Smooth muscle cell of the brain vasculature (primary cell): ENCODE measurements around the gene KIAA0930.
"Not testable (repeated sequence)": the region's sequence is repeated elsewhere in the genome, so short reads cannot be mapped to it uniquely, and the experiment has no call there.

Experiments used
- DNase-seq: peaks from one replicate; pipeline ENCODE4 v3.0.0-alpha.2; 2012; ENCODE audit warnings: low read depth, low spot score

The KIAA0930 gene

GRCh38 chr22:45240810-45241631 lies at the start of gene KIAA0930:
Gene KIAA0930, minus strand, starts transcription at chr22:45240894. Its CDS starts 191 bp downstream, at chr22:45240703.
- no peak for DNase-seq

DNA sequence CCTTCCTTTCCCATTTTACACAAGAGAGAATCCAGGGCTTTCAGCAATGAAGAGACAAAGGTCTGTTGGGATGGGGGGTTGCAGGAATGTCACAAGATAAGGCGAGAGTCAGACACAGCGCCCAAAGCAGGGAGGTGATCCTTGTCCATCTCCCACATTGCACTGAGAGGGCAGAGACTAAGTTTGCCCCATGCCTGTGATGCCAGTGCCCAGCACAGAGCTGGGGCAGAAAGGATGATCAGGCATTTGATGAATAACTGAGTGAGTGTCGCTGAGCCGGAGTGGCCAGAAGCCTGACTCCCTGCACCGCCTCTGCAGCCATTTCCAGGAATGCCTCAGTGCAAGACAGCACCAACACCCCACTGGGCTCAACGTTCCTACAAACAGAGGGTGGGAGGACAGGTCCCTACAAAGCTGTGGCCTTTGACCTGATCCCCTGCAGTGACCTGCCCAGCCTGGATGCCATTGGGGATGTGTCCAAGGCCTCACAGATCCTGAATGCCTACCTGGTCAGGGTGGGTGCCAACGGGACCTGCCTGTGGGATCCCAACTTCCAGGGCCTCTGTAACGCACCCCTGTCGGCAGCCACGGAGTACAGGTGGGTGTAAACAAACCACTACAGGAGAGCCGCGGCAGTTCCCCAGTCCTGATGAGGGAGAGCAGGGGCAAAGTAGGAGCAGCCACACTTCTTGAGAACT lies 46.3 kb upstream of the KIAA0930 start:
- DNase-seq = no peak

- DNase-seq = no peak
These were observed 44.8 kb upstream of the KIAA0930 start for GRCh38 chr22:45285263-45286058.

DNA sequence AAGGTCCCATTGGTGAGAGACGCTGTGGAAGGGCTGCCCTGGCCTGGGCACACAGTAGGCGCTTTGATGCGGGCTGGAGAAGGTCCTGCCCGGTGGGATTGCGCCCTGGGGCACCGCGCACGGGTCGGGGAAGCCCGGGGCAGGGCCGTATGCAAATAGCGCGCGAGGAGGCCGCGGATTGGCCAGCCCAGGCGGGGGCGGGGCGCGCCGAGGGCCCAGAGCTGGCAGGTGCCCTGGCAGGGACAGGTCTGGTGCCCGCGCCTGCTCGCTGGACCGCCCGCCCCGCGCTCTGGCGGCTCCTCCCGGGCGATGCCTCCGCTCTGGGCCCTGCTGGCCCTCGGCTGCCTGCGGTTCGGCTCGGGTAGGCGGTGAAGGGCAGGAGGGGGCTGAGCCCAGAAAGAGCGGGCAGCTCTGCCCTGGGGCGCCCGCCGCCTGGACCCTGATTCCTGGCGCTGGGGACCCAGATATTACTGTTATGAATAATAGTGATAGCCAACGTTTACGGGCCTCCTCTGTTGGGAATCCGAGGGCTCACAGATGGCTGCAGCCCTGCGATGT lies 44.1 kb upstream of the KIAA0930 start, which contains the start of gene UPK3A:
Gene UPK3A (plus strand): TSS at position 245 of the 558 bp plus-strand sequence. CDS start 65 bp downstream, at position 310.
- no peak for DNase-seq

DNA sequence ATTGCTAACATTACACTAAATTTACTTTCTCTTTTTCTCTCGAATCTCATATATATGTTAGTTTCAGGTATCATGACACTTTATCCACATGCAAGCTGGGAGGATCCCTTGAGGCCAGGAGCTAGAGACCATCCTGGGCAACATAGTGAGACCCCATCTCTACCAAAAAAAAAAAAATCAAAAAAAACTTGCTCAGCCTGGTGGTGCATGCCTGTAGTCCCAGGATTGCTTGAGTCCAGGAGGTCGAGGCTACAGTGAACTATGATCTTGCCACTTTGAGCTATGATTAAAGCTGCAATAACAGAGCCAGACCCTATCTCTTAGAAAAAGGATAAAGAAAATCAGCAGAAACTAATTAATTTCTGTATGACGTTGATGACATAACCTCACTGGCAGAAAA lies 40.3 kb upstream of the KIAA0930 start:
- DNase-seq = no peak

DNA sequence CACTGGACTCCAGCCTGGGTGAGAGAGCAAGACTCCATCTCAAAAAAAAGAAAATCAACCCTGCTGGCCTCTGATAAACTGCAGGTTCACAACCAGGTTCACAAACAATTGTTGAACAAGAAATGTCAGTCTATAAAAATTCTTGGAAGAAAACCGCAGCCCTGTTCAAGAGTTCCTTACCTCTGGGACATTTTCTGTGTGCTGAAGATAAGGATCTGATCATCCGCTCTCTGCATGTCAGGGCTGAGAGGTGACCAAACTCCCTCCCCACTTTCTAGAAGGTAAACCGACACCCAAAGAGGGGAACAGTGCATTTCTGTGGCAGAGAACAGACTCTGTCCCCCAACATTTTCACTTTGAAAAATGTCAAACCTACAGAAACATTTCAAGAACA lies 39.9 kb upstream of the KIAA0930 start:
- no peak for DNase-seq

GRCh38 chr22:45278125-45278524 lies 37.4 kb upstream of the KIAA0930 start:
- DNase-seq = no peak

DNA sequence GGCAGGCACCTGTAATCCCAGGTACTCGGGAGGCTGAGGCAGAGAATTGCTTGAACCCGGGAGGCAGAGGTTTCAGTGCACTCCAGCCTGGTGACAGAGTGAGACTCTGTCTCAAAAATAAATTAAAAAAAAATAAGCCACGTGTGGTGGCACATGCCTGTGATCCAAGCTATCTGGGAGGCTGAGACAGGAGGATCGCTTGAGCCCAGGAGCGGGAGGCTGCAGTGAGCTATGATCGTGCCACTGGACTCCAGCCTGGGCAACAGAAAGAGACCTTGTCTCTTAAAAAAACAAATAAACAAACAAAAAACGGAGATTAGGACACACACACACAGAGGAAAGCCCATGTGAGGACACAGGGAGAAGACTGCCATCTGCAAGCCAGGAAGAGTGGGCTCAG lies 37.0 kb upstream of the KIAA0930 start:
- not testable (repeated sequence) for DNase-seq

- DNase-seq = no peak
These were observed 35.9 kb upstream of the KIAA0930 start for GRCh38 chr22:45276507-45277105.

GRCh38 chr22:45273452-45274075 lies 32.9 kb upstream of the KIAA0930 start:
- no peak for DNase-seq

GRCh38 chr22:45272498-45272897 lies 31.8 kb upstream of the KIAA0930 start:
- no peak for DNase-seq

DNA sequence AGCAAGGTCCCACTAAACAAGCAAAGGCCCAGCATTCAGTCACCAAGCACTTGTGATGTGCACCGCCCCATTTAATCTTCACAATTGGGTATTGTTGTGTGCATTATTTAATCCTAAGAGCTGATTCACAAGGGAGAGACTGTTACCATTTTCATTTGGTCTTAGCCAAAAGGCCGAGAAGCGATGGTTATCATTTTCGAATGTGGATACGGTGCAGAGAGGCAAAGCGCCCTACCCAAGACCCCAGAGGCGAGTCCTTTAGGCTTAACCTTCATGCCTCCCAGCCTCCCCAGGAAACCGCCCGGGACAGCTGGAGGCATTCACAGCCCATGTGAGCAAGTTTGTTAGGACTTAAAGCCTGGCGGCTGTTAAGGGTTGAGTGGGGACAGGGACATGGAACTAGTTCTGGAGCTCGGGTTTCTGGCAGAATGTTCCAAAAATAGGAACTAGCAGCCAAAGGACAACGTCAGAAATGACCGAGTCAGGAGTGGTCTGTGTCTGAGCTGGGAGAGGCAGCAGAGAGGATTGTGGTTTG lies 31.0 kb upstream of the KIAA0930 start:
- DNase-seq = no peak

DNA sequence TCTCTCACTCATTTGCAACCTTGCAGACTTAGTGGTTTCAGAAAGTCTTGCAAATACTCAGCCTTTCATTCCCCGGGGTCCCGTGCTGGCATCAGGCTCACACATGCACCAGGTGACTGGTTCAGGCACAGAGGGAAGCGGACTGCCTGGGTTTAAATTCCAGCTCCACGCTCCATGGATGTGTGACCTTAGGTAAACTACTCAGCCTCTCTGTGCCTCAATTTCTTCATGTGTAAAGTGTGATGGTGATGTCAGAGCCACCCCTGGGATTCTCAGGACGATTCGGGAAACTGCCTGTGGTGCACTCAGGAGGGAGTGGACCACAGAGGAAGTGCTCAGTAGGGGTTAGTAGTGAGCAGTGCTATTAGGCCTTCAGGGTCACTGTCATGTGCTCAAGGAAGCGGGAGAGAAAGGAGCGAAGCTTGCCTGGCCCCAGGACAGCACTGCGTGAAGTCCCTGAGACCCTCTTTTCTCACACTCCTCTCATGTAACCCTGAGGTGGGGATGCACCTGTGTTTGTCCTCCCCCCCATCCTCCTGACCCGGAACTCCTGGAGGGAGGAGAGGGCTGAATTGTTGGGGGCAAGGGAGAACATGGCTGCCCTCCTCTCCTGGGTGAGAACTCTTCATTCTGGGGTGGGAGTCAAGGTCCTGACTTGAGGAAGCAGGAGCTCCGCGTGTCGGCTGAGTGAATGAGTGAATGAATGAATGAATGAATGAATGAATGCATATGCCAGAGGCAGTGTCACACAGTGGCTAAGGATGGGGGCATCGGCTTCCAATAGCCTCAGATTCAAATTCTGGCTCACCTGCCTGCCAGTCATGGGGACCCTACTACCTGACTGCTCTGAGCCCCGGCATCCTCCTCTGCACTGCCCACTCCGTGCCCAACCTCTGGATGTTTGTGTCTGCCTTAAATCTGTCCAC lies 29.7 kb upstream of the KIAA0930 start:
- no peak for DNase-seq

GRCh38 chr22:45268958-45269844 lies 28.5 kb upstream of the KIAA0930 start:
- DNase-seq = no peak

DNA sequence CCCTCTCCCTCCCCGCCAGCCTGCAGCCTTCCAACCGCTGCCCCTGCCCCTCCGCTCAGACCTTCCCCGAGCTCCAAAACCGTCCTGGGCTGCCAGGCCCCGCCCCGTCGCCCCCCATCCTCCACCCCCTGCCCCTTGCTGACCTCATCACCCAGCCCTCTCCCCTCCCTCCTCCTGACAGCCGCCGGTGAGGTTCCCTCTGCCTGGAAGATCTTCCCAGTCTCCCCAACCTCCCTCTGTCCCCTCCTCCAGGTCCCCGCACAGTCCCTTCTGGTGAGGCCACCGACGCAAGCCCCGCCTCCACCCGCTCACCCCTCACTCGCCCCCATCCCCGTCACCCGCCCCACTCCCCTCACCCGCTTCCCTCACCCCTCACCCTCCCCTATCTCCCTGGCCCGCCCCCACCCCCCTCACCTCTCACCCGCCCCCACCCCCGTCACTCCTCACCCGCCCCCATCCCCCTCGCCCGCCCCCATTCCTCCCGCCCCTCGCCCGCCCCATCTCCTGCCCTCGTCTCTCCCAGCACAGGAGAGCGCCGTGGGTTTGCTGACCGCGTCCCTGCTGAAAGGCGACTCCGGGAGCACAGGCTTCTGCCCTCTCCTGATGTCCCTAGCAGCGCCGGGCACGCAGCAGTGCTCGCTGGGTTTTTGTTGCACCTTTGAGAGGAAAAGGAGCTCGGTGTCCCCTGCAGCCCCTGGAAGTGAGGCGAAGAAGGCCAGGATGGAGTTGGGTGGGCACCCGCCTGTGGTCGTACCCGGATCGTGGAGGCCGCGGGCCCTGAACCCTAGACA lies 27.7 kb upstream of the KIAA0930 start:
- DNase-seq = no peak

DNA sequence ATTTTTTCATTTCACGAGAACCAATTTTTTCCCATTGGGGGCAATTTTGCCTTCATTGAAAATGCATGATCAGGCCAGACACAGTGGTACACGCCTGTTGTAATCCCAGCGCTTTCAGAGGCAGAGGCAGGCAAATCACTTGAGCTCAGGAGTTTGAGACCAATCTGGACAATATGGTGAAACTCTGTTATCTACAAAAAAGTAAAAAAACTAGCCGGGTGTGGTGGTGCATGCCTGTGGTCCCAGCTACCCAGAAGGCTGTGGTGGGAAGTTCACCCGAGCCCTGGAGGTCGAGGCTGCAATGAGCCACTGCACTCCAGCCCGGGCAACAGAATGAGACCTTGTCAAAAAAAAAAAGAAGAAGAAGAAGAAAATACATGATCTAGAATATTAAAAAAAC lies 24.8 kb upstream of the KIAA0930 start:
- no peak for DNase-seq

DNA sequence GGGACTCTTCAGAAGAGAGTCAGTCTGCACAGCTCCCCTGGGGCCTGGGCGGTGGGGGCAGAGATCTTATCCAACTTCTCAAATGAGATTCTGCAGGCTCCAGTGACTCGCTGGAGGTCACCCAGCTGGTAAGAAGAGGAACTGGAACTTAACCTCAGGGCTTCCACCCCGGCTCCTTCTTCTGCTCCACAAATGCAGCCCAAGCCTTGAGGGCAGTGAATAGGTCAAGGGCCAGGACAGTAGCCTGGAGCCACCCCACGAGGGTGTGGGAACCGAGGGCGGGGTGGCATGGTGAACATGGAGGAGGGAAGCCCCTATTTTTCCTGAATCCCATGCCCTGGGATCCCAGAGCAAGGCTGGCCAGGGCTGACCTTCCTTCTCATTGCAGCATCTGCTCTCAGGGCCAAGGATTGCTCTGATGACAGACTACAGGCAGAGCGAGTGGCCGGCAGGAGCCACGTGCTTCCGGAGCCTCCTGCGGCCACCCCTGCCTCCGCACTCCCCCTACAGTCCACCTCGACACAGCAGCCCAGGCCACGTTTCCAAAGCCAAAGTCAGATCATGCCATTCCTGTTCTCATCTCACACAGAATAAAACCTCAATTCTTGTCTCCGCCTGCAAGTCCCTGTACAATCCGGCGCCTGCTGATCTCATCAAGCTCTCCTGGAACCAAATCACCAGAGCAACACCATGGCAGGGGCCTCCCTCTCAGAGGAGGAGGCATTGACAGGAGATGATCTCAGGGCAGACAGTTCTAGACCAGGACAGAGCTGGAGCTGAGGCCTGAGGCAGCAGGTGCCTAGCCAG lies 23.0 kb upstream of the KIAA0930 start:
- DNase-seq = no peak
